DOHH2 (cell line): ENCODE data around the gene ZDHHC9.

Experiments used
- H3F3A ChIP-seq: fragments of 200-600 bp; sonication (generic), shearing (Covaris generic); 2 replicates; pipeline ENCODE4 v1.6.0; 2016; ENCODE audit warnings: antibody characterized with exemption, mild to moderate bottlenecking; ENCODE audit not compliant: control insufficient read depth, insufficient read depth
- H3K27ac ChIP-seq: fragments of 200-600 bp; sonication (generic); 2 replicates; pipeline ENCODE4 v1.5.1; 2014; ENCODE audit warnings: low read depth, mild to moderate bottlenecking, low read length, moderate library complexity
- H3K27me3 ChIP-seq: fragments of 200-600 bp; sonication (generic); 2 replicates; pipeline ENCODE4 v1.6.1; 2014; ENCODE audit warnings: mild to moderate bottlenecking, low read length, mixed read lengths; ENCODE audit not compliant: control insufficient read depth
- H3K36me3 ChIP-seq: fragments of 200-600 bp; sonication (generic); 2 replicates; pipeline ENCODE4 v1.6.1; 2014; ENCODE audit warnings: mild to moderate bottlenecking, low read length, moderate library complexity, mixed read lengths; ENCODE audit not compliant: control insufficient read depth
- H3K4me1 ChIP-seq: fragments of 200-600 bp; sonication (generic); 2 replicates; pipeline ENCODE4 v1.6.1; 2014; ENCODE audit warnings: mild to moderate bottlenecking, low read length, mixed read lengths; ENCODE audit not compliant: control insufficient read depth
- H3K4me2 ChIP-seq: fragments of 200-600 bp; sonication (generic); 2 replicates; pipeline ENCODE4 v1.6.0; 2014; ENCODE audit warnings: mild to moderate bottlenecking, low read length, moderate library complexity
- H3K4me3 ChIP-seq: fragments of 200-600 bp; sonication (generic); 2 replicates; pipeline ENCODE4 v1.5.1; 2014; ENCODE audit warnings: mild to moderate bottlenecking, low read length, mixed read lengths
- H3K79me2 ChIP-seq: fragments of 200-600 bp; sonication (generic); 2 replicates; pipeline ENCODE4 v1.6.1; 2014; ENCODE audit warnings: mild to moderate bottlenecking, low read length, mixed read lengths; ENCODE audit not compliant: control insufficient read depth
- H3K9me2 ChIP-seq: fragments of 200-600 bp; sonication (generic); replicated peaks from 2 replicates; pipeline ENCODE4 v1.6.1; 2014; ENCODE audit warnings: mild to moderate bottlenecking, low read length, mixed read lengths; ENCODE audit not compliant: control insufficient read depth
- H3K9me3 ChIP-seq: fragments of 200-600 bp; sonication (generic); 2 replicates; pipeline ENCODE4 v1.6.1; 2014; ENCODE audit warnings: antibody characterized with exemption, low read length, mixed read lengths; ENCODE audit not compliant: control insufficient read depth, insufficient read depth
- H4K20me1 ChIP-seq: fragments of 200-600 bp; sonication (generic); 2 replicates; pipeline ENCODE4 v1.6.0; 2014; ENCODE audit warnings: low read depth, mild to moderate bottlenecking, antibody characterized with exemption, low read length, moderate library complexity; ENCODE audit not compliant: control insufficient read depth, insufficient read depth
- EZH2phosphoT487 ChIP-seq: fragments of 200-600 bp; sonication (generic); IDR thresholded peaks from 2 replicates; pipeline ENCODE4 v1.6.1; 2017; ENCODE audit warnings: borderline replicate concordance, mild to moderate bottlenecking, antibody characterized with exemption, low read length, moderate library complexity, mixed read lengths
- TF ChIP-seq, protein P1 (sequence below): fragments of 200-600 bp; sonication (generic); IDR thresholded peaks from one replicate; pipeline ENCODE4 v1.5.1; 2014; ENCODE audit warnings: antibody characterized with exemption, mild to moderate bottlenecking, low read depth, low read length; ENCODE audit not compliant: poor library complexity, severe bottlenecking

ZDHHC9 gene

DNA sequence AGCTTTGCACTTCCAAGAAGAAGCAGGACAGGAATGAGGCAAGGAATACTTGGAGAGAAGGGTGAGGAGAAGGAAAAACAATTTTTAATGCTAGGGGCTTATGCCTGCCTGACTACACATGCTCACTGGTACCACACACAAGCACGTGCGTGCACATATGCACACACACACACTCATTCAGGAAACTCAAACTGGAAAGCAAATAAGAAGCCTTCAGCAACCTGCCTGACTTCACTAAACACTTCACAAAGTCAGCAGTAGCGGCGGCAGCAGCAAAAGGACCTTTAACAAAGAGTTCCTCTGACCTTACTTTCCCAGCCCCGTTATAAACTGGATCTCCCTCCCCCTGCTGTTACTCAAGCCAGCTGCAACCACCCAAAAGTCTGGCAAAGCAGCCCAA lies 3.3 kb downstream of the ZDHHC9 start:
- no peaks in the 10 kb centered on the region for H3K27me3 ChIP-seq
- H3K4me2 ChIP-seq: 0 out of 2 replicates have a peak overlapping the region, but pooled peaks have one; percentile 14
- TF ChIP-seq, protein P1, sequence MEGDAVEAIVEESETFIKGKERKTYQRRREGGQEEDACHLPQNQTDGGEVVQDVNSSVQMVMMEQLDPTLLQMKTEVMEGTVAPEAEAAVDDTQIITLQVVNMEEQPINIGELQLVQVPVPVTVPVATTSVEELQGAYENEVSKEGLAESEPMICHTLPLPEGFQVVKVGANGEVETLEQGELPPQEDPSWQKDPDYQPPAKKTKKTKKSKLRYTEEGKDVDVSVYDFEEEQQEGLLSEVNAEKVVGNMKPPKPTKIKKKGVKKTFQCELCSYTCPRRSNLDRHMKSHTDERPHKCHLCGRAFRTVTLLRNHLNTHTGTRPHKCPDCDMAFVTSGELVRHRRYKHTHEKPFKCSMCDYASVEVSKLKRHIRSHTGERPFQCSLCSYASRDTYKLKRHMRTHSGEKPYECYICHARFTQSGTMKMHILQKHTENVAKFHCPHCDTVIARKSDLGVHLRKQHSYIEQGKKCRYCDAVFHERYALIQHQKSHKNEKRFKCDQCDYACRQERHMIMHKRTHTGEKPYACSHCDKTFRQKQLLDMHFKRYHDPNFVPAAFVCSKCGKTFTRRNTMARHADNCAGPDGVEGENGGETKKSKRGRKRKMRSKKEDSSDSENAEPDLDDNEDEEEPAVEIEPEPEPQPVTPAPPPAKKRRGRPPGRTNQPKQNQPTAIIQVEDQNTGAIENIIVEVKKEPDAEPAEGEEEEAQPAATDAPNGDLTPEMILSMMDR: no peak
- TF ChIP-seq EZH2phosphoT487: no peak
- H3F3A ChIP-seq: no peaks in the 10 kb centered on the region
- no peaks in the 10 kb centered on the region for H4K20me1 ChIP-seq
- H3K4me3 ChIP-seq: no peak overlapping the region
- no peak overlapping the region for H3K27ac ChIP-seq
- H3K79me2 ChIP-seq: peaks cover 15% of the 10 kb centered on the region
- no peaks in the 10 kb centered on the region for H3K9me3 ChIP-seq
- peaks cover 20% of the 10 kb centered on the region for H3K4me1 ChIP-seq
- no peaks in the 10 kb centered on the region for H3K9me2 ChIP-seq
- peaks cover 16% of the 10 kb centered on the region for H3K36me3 ChIP-seq

DNA sequence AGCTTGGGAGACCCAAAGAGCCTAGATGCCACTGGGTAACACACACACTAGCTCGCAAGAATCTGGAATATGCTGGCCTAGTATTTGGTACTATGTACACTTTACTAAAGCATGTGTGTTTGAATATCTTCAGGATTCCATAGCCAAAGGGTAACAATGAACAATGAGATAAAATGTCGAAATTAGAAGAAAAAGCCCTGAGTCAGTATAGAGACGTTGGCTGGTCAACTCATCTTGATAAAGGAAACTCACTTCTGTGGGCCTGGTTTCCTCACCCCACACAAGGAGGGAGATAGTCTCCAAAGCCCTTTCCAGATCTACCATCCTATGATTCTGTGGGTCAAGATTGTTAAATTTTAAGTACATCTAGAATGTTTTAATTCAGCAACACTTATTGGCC lies 6.9 kb downstream of the ZDHHC9 start:
- Histone ChIP-seq H3K4me3 (no peak overlapping the region), H3K36me3 (peaks cover 16% of the 10 kb centered on the region), H3K4me1 (peaks cover 5% of the 10 kb centered on the region; the same call in 1 of the 2 replicates), H3K27ac (no peak overlapping the region), H3K27me3 (no peaks in the 10 kb centered on the region), H3K79me2 (peaks cover 9% of the 10 kb centered on the region), H3F3A (no peaks in the 10 kb centered on the region), H4K20me1 (no peaks in the 10 kb centered on the region), H3K9me2 (no peaks in the 10 kb centered on the region), H3K4me2 (no peak overlapping the region), H3K9me3 (no peaks in the 10 kb centered on the region)
- TF ChIP-seq, protein P1: no peak
- no peak for TF ChIP-seq EZH2phosphoT487

DNA sequence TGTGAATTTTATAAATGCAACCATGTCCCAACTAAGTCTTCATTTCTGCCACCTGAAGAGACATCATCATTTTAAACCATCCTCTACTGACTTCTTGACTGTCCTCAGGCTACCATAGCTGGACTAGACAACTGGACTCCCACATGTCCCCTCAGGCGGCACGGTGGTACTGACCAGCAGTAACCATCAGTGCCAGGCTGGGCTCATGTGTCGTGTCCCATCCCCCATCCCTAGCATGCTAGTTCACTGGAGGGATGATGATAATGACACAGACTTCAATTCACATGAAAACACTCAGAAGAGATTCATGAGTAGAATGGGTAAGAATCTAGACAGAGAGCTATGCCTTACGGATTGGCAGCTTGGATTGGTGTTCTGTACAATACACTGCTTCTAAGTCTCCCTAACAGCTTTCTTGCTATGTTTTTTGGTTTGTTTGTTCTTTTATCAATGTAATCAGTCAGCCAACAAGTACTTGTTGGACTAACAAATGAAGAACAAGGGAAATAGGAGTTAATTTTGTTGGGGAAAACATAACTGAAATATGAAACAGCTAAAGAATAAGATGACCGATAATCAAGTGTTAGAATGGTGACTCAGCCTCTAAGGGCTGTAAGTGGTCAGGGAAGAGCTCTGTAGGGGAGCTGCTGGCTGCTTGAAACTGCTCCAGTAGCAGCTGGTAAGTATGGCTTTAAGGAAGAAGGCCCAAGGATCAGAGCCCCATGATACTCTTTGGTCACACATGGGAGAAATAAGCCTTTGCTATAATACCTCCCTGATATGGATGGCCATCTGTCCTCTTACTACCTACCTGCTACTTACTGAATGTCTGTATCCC lies 10.3 kb downstream of the ZDHHC9 start:
- no peaks in the 10 kb centered on the region for H3K9me2 ChIP-seq
- no peak overlapping the region for H3K27ac ChIP-seq
- H3K27me3 ChIP-seq: no peaks in the 10 kb centered on the region
- H3K9me3 ChIP-seq: no peaks in the 10 kb centered on the region
- TF ChIP-seq EZH2phosphoT487: no peak
- TF ChIP-seq, protein P1: no peak
- H3K36me3 ChIP-seq: peaks cover 8% of the 10 kb centered on the region; the same call in 1 of the 2 replicates
- no peaks in the 10 kb centered on the region for H4K20me1 ChIP-seq
- H3K4me1 ChIP-seq: no peaks in the 10 kb centered on the region
- no peaks in the 10 kb centered on the region for H3F3A ChIP-seq
- no peak overlapping the region for H3K4me2 ChIP-seq
- no peaks in the 10 kb centered on the region for H3K79me2 ChIP-seq
- H3K4me3 ChIP-seq: no peak overlapping the region
